HG02642 (cell line): ENCODE data around the gene TLCD3B.

ENCODE experiments used
- ATAC-seq: cut with Tn5 transposase; IDR thresholded peaks from one replicate; pipeline ENCODE4 v1.9.1; 2021; ENCODE audit warnings: mild to moderate bottlenecking; ENCODE audit not compliant: unreplicated experiment, poor library complexity

TLCD3B gene

GRCh38 chr16:29991571-29991904 lies 39.5 kb downstream of the TLCD3B start:
- no peak for ATAC-seq

GRCh38 chr16:29990883-29991570 lies 40.0 kb downstream of the TLCD3B start:
- no peak for ATAC-seq

- ATAC-seq: no peak
These were observed 41.0 kb downstream of the TLCD3B start for GRCh38 chr16:29990034-29990433.

- ATAC-seq: no peak
These were observed 41.8 kb downstream of the TLCD3B start for GRCh38 chr16:29989111-29989858.

- no peak for ATAC-seq
These were observed 42.6 kb downstream of the TLCD3B start for GRCh38 chr16:29988346-29989075.

GRCh38 chr16:29987371-29988085 lies 43.5 kb downstream of the TLCD3B start:
- ATAC-seq: no peak

GRCh38 chr16:29986931-29987330 lies 44.1 kb downstream of the TLCD3B start:
- no peak for ATAC-seq

GRCh38 chr16:29986231-29986630 lies 44.8 kb downstream of the TLCD3B start:
- ATAC-seq: no peak

GRCh38 chr16:29985271-29985811 lies 45.7 kb downstream of the TLCD3B start:
- no peak for ATAC-seq

GRCh38 chr16:29984764-29985147 lies 46.3 kb downstream of the TLCD3B start:
- ATAC-seq: no peak

GRCh38 chr16:29984137-29984763 lies 46.8 kb downstream of the TLCD3B start:
- no peak for ATAC-seq

GRCh38 chr16:29983420-29984136 lies 47.5 kb downstream of the TLCD3B start:
- no peak for ATAC-seq

- ATAC-seq: no peak
These were observed 48.3 kb downstream of the TLCD3B start for GRCh38 chr16:29982560-29983419.

GRCh38 chr16:29978564-29979270 lies 52.4 kb downstream of the TLCD3B start:
- ATAC-seq: no peak

GRCh38 chr16:29978081-29978480 lies 53.0 kb downstream of the TLCD3B start:
- no peak for ATAC-seq

- no peak for ATAC-seq
These were observed 53.8 kb downstream of the TLCD3B start for GRCh38 chr16:29977063-29977825.

- no peak for ATAC-seq
These were observed 55.1 kb downstream of the TLCD3B start for GRCh38 chr16:29975811-29976511.
